Psoas muscle (tissue), 8 donors: Measurements from ENCODE around the gene WDR81. TPM values are rescaled to one million over a fixed set of nuclear protein-coding genes. Genes with fewer than 3 reads are reported as not detected.

Source experiments
- ATAC-seq, 4 donors: fragments of 200-7000 bp; cut with Tn5 transposase; one replicate each; pipeline ENCODE4 v1.9.1; 2020; ENCODE audit warnings: moderate library complexity in 3 of 4, mild to moderate bottlenecking in 2 of 4
- DNase-seq, 2 donors: peaks; one replicate each; pipeline ENCODE4 v3.0.0-alpha.2; 2020
- H3K27ac ChIP-seq: fragments of 200-600 bp; one replicate; pipeline ENCODE4 v1.8.0; 2022
- H3K27me3 ChIP-seq, 3 donors: fragments of 200-600 bp in 1 of 3; one replicate each; pipeline versions ENCODE4 v1.6.1 to v1.8.0; 2013 to 2022; ENCODE audit warnings: low read length in 2 of 3, mild to moderate bottlenecking in 2 of 3, moderate library complexity in 1 of 3; ENCODE audit not compliant: insufficient read depth in 3 of 3
- H3K36me3 ChIP-seq, 2 donors: fragments of 200-600 bp in 1 of 2; one replicate each; pipeline versions ENCODE4 v1.6.1 to v1.8.0; 2013 to 2022; ENCODE audit warnings: low read depth in 1 of 2, mild to moderate bottlenecking in 1 of 2, moderate library complexity in 1 of 2; ENCODE audit not compliant: insufficient read depth in 1 of 2
- H3K4me1 ChIP-seq: fragments of 200-600 bp; one replicate; pipeline ENCODE4 v1.8.0; 2022
- H3K4me3 ChIP-seq: fragments of 200-600 bp; one replicate; pipeline ENCODE4 v1.8.0; 2022; ENCODE audit warnings: mild to moderate bottlenecking
- H3K9me3 ChIP-seq: fragments of 200-600 bp; one replicate; pipeline ENCODE4 v1.8.0; 2022
- CTCF ChIP-seq: fragments of 200-600 bp; IDR thresholded peaks from one replicate; pipeline ENCODE4 v1.8.0; 2022; ENCODE audit warnings: antibody characterized with exemption
- WGBS, 3 donors: extraction: QIAGEN DNeasy Blood & Tissue Kit; methylation state at CpG; one replicate each; pipeline versions ENCODE4 v1.1.6 to v1.1.7; 2013; 5-methylcytosine and 5-hydroxymethylcytosine counted together
- intact Hi-C, 2 donors: fragments of 100-400 bp; cut with DNase I; formaldehyde crosslinking; loops; one replicate each; pipeline versions ENCODE4 v1.11.0 to v1.14.2; 2022
- polyA plus RNA-seq, 3 donors: library from polyadenylated mRNA; stranded (reverse); fragments of 200-250 nt; gene quantifications; one replicate each; pipeline ENCODE4 v1.2.3, GENCODE V29; 2013
- total RNA-seq, 4 donors: library from RNA; stranded (reverse); fragmentation: NEBNext Ultra II Directional in 2 of 4; extraction: Animal tissue kit (Norgen Biotek cat#: 25700) in 2 of 4; gene quantifications; one replicate each; pipeline versions ENCODE4 v1.2.1 to v1.2.4, GENCODE V29; 2021 to 2023
- donor health status: healthy with polysubstance abuse.
- donor health status: DM: no; HTN: no; CAD: no; lungs with moderate emphysema.
- donor health status: Bipolar disorder and iron deficiency.
- donor health status: healthy.
- donor health status: DM: yes; HTN: yes; CAD: no.
- donor health status: DM: no; HTN: no; CAD: no.
- donor health status: DM: no; HTN: no; CAD: no.
- donor health status: DM: yes; HTN: yes; CAD: no.

The WDR81 gene
- total and polyA plus RNA-seq, 7 donors = 15.1 to 27.9 (median 18.5) TPM

GRCh38 chr17:1773696-1774181 is 49.2 kb downstream of the WDR81 start:
- H3K4me3 ChIP-seq = peak overlapping the region; percentile 11
- peak; percentile 28 to 62 (median 46) for ATAC-seq
- DNase-seq = no peak
- no peak for TF ChIP-seq CTCF
- 15 to 37% (median 15%) methylated on average over 7 of the region's 7 CpGs for WGBS, 3 donors
- peak overlapping the region; percentile 99 for H3K27ac ChIP-seq
- intact Hi-C loops = no loop called here
- H3K27me3 ChIP-seq = no peaks in the 10 kb centered on the region
- H3K9me3 ChIP-seq = no peaks in the 10 kb centered on the region
- H3K36me3 ChIP-seq = peaks cover 0 to 100% of the 10 kb centered on the region in 2 donors
- H3K4me1 ChIP-seq = peaks cover 49% of the 10 kb centered on the region

GRCh38 chr17:1774390-1775176 is 50.1 kb downstream of the WDR81 start:
- no peak for TF ChIP-seq CTCF
- Histone ChIP-seq H3K36me3 (peaks cover 0 to 94% of the 10 kb centered on the region in 2 donors), H3K4me1 (peaks cover 55% of the 10 kb centered on the region), H3K4me3 (no peak overlapping the region), H3K27ac (peak overlapping the region; percentile 99), H3K9me3 (no peaks in the 10 kb centered on the region), H3K27me3 (no peaks in the 10 kb centered on the region)
- intact Hi-C loops = no loop called here
- DNase-seq = no peak
- peak; percentile 27 to 71 (median 48) for ATAC-seq
- 48 to 65% (median 50%) methylated on average over 21 of the region's 21 CpGs for WGBS, 3 donors

GRCh38 chr17:1776328-1776727 is 51.8 kb downstream of the WDR81 start:
- Histone ChIP-seq H3K27me3 (no peaks in the 10 kb centered on the region), H3K4me1 (peaks cover 59% of the 10 kb centered on the region), H3K36me3 (peaks cover 0 to 85% of the 10 kb centered on the region in 2 donors), H3K27ac (peak overlapping the region; percentile 99), H3K9me3 (no peaks in the 10 kb centered on the region), H3K4me3 (no peak overlapping the region)
- TF ChIP-seq CTCF = no peak
- intact Hi-C loops = no loop called here
- 48 to 50% (median 48%) methylated on average over 10 of the region's 10 CpGs for WGBS, 3 donors
- peak; percentile 11 to 58 (median 30) for ATAC-seq
- DNase-seq = no peak

- no peak for DNase-seq
- Histone ChIP-seq H3K27me3 (no peaks in the 10 kb centered on the region), H3K4me3 (no peak overlapping the region), H3K9me3 (no peaks in the 10 kb centered on the region), H3K27ac (peak overlapping the region; percentile 99), H3K36me3 (peaks cover 0 to 83% of the 10 kb centered on the region in 2 donors), H3K4me1 (peaks cover 55% of the 10 kb centered on the region)
- intact Hi-C loops = no loop called here
- no peak for ATAC-seq
- no peak for TF ChIP-seq CTCF
- 81 to 93% (median 83%) methylated on average over 7 of the region's 7 CpGs for WGBS, 3 donors
Measured at GRCh38 chr17:1776857-1777256, 52.4 kb downstream of the WDR81 start.
